Endothelial cell of hepatic sinusoid (primary cell): ENCODE results near the gene MVB12B.

Experiments
- in situ Hi-C: cut with HindIII; loops from 2 replicates; pipeline ENCODE4 v1.10.0; 2017; ENCODE audit warnings: low sequenced_read_pairs

Gene MVB12B

GRCh38 chr9:126329476-126330275, 3.0 kb downstream of the MVB12B start:
- in situ Hi-C loops: no loop called here

GRCh38 chr9:126330536-126330935, 3.9 kb downstream of the MVB12B start:
- in situ Hi-C loops: no loop called here

- in situ Hi-C loops: no loop called here
Measured at GRCh38 chr9:126331964-126332748, 5.5 kb downstream of the MVB12B start.

- in situ Hi-C loops: loop anchor here (5.0 kb wide), 1 partner anchor 62 kb away; no protein-coding TSS in a partner anchor
Measured at GRCh38 chr9:126334721-126335621, 8.3 kb downstream of the MVB12B start.

GRCh38 chr9:126335837-126336735, 9.5 kb downstream of the MVB12B start:
- in situ Hi-C loops: loop anchor here (5.0 kb wide), 1 partner anchor 61 kb away; no protein-coding TSS in a partner anchor

GRCh38 chr9:126336736-126337325, 10.2 kb downstream of the MVB12B start:
- in situ Hi-C loops: loop anchor here (5.0 kb wide), 1 partner anchor 60 kb away; no protein-coding TSS in a partner anchor

GRCh38 chr9:126337729-126338372, 11.2 kb downstream of the MVB12B start:
- in situ Hi-C loops: loop anchor here (5.0 kb wide), 1 partner anchor 59 kb away; no protein-coding TSS in a partner anchor

- in situ Hi-C loops: loop anchor here (5.0 kb wide), 1 partner anchor 58 kb away; no protein-coding TSS in a partner anchor
Measured at GRCh38 chr9:126338945-126339344, 12.3 kb downstream of the MVB12B start.

- in situ Hi-C loops: no loop called here
Measured at GRCh38 chr9:126341426-126341825, 14.8 kb downstream of the MVB12B start.

- in situ Hi-C loops: no loop called here
Measured at GRCh38 chr9:126341902-126342301, 15.3 kb downstream of the MVB12B start.

- in situ Hi-C loops: no loop called here
Measured at GRCh38 chr9:126342621-126343031, 16.0 kb downstream of the MVB12B start.

- in situ Hi-C loops: no loop called here
Measured at GRCh38 chr9:126343271-126343700, 16.7 kb downstream of the MVB12B start.

- in situ Hi-C loops: no loop called here
Measured at GRCh38 chr9:126346031-126346430, 19.4 kb downstream of the MVB12B start.

- in situ Hi-C loops: no loop called here
Measured at GRCh38 chr9:126347093-126347492, 20.5 kb downstream of the MVB12B start.

- in situ Hi-C loops: no loop called here
Measured at GRCh38 chr9:126347911-126348760, 21.5 kb downstream of the MVB12B start.

GRCh38 chr9:126348911-126349550, 22.4 kb downstream of the MVB12B start:
- in situ Hi-C loops: no loop called here
